Brain pericyte (primary cell): Measurements from ENCODE around the gene ARHGAP26.

ENCODE experiments used
- DNase-seq: peaks from one replicate; pipeline ENCODE4 v3.0.0-alpha.2; 2012; ENCODE audit warnings: low read depth, low spot score

ARHGAP26 gene

GRCh38 chr5:143061161-143061945, 291.2 kb downstream of the ARHGAP26 start:
- no peak for DNase-seq

GRCh38 chr5:143062379-143062778, 292.2 kb downstream of the ARHGAP26 start:
- no peak for DNase-seq

GRCh38 chr5:143063175-143063970, 293.2 kb downstream of the ARHGAP26 start:
- DNase-seq = no peak

DNA sequence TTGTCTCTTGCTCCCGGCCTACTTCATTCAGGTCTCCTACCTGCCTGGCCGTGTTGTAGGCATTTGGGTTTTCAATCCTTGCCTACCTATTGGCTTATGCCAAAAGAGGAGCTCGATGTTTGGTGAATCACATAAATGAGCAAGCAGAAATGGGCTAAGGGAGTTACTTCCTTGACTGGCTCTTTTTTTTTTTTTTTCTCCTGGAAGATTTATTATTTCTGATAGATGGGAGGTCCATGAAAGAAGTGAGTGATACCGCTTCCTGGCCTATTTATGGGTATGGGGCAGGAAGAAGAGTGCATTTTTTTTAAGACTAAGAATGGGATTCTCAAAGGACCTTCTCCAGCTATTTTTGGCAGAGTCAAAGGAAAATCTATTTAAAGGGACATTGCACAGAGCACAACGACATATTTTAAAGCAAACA, 294.1 kb downstream of the ARHGAP26 start:
- no peak for DNase-seq

DNA sequence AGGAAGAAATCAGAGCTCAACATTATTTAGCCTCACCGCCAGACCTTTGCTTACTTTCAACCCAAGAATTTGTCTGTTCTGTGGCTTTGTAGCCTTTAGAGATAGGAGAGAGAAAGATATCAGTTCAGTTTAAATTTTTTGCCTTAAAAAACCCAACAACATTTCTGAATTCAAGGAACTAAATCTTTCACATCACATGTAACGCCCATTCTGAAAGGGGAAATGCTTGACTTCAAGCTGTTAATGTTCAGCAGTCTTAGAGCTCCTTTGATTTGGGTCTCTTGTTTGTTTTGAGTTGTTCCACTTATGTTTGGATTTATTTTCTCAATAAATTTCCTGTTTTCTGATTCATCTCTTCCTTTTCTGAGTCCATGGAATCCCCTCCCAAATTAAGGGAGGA, 294.5 kb downstream of the ARHGAP26 start:
- no peak for DNase-seq

DNA sequence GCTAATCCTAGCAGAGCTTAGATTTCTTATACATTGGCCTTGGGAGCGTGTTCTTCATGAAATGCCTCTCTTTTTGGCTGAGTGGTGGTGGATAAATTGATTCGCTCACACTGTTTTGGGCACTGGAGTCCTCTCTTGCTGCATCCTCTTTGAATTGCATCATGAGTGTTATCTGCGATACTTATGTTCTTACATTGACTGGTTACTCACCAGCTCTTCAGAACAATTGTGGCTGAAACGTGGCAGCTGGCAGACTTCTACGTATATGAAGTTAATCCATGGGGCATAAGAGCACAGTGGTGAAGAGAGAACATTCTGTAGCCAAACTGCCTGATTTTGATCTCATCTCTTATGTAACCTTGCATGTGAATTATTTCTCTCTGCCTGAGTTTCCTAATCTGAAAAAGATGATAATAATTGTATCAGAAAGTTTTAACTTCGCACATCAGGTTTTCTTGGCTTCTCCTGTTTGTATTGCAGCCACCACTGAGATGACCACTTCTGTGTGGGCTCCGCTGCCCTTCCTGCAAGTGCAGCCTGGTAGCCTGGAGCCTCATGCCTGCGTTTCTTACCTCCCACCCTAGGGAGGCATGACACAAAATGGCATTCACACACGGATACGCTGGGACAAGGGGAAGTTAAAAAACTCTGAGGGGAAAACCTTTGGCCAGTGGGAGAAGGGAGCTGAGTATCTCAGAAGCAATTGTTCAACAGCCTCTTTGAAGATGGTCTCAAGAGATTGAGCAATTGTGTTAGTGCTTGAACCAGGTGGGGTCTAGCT, 295.2 kb downstream of the ARHGAP26 start:
- no peak for DNase-seq

DNA sequence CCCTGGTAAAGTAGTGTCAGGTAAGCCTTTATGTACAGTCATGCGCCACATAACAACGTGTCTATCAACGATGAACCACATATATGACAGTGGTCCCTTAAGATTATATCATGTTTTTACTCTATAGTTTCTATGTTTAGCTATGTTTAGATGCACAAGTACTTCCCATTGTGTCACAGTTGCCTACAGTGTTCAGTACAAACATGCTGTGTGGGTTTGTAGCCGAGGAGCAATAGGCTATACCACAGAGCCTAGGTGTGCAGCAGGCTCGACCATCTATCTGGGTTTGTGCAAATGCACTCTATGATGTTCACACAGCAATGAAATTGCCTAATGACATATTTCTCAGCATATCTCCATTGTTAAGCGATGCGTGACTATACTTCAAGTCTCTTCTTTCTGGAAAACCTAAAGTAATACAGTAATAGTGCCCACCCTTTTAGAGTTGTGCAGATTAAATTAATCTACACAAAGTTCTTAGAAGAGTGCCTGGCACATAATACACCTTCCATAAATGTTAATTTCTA, 295.9 kb downstream of the ARHGAP26 start:
- DNase-seq = no peak

- no peak for DNase-seq
Measured at GRCh38 chr5:143066556-143067281, 296.5 kb downstream of the ARHGAP26 start.

GRCh38 chr5:143068712-143069111, 298.5 kb downstream of the ARHGAP26 start:
- DNase-seq = no peak

- no peak for DNase-seq
Measured at GRCh38 chr5:143071927-143072326, 301.8 kb downstream of the ARHGAP26 start.

DNA sequence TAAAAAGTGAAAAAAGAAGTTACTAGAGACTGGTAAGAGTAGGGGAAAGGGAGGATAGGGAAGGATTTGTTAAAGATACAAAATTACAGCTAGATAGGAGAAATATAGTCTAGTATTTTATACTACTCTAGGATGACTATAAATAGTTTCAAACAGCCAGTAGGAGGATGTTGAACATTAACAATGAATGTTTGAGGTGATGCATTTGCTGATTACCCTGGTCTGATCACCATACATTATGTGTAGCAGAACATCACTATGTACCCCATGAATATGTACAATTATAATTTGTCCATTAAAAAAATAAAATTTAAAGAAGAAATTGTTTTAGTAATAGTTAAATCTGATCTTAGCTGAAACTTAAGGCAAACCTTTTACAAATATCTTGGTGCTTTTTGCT, 302.6 kb downstream of the ARHGAP26 start:
- DNase-seq = no peak

DNA sequence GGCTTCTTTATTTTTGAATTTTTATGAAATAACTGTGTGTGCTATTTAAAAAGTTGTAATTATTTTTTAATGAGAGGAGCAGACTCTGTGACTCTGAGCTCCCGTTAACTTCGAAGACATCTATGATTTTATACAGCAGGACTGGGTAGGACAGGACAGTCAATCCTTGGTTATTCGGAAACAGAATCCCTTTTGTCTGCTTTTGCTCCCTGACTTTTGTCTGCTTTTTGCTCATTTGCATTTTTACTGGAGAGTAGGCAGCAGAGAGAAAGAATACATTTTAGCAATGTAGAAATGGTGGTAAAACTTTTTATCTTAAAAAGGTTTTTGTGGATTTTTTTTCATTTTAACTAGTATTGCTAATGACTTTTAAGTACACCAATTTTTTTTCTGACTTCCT, 303.6 kb downstream of the ARHGAP26 start:
- no peak for DNase-seq

GRCh38 chr5:143074414-143074996, 304.3 kb downstream of the ARHGAP26 start:
- DNase-seq = no peak

DNA sequence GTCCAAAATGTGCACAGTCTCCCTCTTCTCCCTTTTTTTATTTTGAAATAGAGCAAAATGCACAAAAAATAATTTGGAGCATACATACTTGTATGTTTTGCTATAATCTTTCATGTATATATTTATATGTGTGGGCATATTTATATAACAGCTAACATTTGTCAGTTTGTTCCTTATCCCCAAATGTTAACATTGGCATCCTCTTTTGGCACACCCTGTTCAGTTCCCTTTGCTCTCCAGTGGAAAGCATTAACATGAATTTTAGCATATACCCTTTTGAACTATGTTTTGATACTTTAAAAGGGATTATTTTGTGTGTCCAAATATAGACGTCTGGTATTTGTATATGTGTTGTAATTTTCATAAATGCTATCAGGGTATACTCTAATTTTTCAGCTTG, 306.2 kb downstream of the ARHGAP26 start:
- DNase-seq = no peak

DNA sequence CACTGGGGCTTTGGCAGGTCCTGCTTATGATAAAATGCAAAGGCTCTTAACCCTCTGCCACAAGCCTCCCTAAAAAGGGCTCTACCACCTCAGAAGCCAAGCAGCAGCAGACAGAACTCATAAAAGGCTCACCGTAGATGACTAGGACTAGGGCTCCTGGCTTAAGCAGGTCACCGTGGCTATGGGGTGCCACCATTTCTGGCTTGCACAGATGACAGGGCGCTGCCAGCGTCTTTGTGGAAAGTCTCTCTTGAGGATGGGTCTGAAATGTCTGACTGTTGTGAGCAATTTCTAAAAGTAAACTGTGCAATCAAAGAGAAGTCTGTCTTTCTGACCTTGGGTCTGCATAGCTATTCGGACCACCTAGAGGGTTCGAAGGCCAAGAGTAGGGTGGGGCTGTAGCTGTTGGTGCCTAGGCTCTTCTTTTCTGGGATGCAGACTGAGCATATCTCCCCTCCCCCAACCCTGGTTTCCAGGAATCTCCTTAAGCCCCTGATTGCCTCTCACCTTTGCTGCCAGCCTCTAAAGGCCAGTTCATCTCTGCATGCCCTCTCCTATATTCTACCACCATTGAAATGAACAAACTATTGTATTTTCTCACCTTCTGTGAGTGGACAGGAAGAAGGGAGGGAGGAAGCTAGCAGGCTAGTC, 307.4 kb downstream of the ARHGAP26 start:
- no peak for DNase-seq

- no peak for DNase-seq
Measured at GRCh38 chr5:143078313-143078712, 308.1 kb downstream of the ARHGAP26 start.

- no peak for DNase-seq
Measured at GRCh38 chr5:143078971-143079370, 308.8 kb downstream of the ARHGAP26 start.

DNA sequence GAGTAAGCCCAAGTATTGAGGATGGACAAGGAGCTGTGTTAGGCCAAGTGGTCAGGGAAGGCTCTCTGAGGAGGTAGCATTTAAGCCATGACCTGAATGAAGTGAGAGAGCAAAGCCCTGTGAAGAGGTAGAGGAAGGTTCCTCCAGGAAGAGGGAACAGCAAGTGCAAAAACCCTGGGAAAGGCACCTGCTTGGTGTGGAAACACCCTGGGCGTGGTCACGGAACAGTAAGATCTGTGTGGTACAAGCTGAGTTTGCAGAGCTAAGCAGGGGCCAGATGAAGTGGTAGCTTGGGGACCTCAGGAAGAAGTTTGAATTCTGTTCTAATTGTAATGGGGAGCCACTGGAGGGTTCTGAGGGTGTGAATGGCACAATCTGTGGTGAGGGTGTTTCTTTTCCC, 310.2 kb downstream of the ARHGAP26 start:
- DNase-seq = no peak

- DNase-seq = no peak
Measured at GRCh38 chr5:143080982-143081381, 310.8 kb downstream of the ARHGAP26 start.

DNA sequence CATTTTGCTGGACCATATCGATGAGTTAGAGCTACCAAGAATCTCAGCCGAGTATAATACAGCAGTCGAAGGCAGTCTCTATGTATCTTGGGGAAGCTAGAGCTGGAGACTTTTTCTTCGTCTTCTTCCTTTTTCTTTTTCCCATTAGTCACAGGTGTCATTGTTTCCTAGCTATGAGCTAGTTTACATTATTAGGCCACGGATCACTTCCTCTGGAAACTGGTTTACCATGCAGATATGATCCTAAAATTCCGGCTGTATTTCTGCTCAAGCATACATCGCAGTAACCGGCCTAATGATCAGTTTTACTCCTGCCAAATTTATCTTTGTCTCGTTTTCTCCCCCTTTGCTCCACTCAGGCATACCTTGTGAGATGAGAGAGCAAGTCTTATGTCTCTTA, 312.8 kb downstream of the ARHGAP26 start:
- no peak for DNase-seq
